K562 (cell line): ENCODE results near the gene FBL. TPM values are rescaled to one million over a fixed set of nuclear protein-coding genes. Genes with fewer than 3 reads are reported as not detected.
A peak's percentile ranks its signal among the peaks of the same experiment; 100 is the strongest.

ENCODE experiments used
- FIP1L1 ChIP-seq: fragments of 200-400 bp; formaldehyde crosslinking; IDR thresholded peaks from 2 replicates; pipeline ENCODE4 v1.6.1; 2018; ENCODE audit warnings: mild to moderate bottlenecking, low read depth, low read length; ENCODE audit not compliant: poor library complexity, severe bottlenecking
- HMBOX1 ChIP-seq: sonication (generic); IDR thresholded peaks from 2 replicates; pipeline ENCODE4 v1.6.1; 2016
- HOMEZ ChIP-seq: fragments of 250-450 bp; sonication (Bioruptor Pico); IDR thresholded peaks from 2 replicates; pipeline ENCODE4 v1.4.0; 2020; ENCODE audit warnings: mild to moderate bottlenecking, moderate library complexity
- MECOM ChIP-seq: fragments of 250-450 bp; sonication (Bioruptor Pico); IDR thresholded peaks from 2 replicates; pipeline ENCODE4 v1.8.0; 2022; ENCODE audit warnings: inconsistent platforms
- MEIS2 ChIP-seq: fragments of 450-650 bp; IDR thresholded peaks from 2 replicates; pipeline ENCODE4 v1.6.1; 2014; ENCODE audit warnings: mild to moderate bottlenecking; ENCODE audit not compliant: partially characterized antibody
- MTF1 ChIP-seq: fragments of 250-450 bp; sonication (Bioruptor Pico); IDR thresholded peaks from 2 replicates; pipeline ENCODE4 v1.9.0; 2021; ENCODE audit warnings: moderate library complexity, mild to moderate bottlenecking, inconsistent platforms, borderline replicate concordance
- NELFE ChIP-seq: IDR thresholded peaks from 2 replicates; pipeline ENCODE4 v1.6.1; 2011; ENCODE audit warnings: mild to moderate bottlenecking; ENCODE audit not compliant: insufficient read depth, insufficient read length
- RBBP5 ChIP-seq: fragments of 200-600 bp; sonication (generic); IDR thresholded peaks from 2 replicates; pipeline ENCODE4 v1.6.1; 2012; ENCODE audit warnings: borderline replicate concordance, mild to moderate bottlenecking, low read length, control low read depth, inconsistent platforms; ENCODE audit not compliant: insufficient read depth, poor library complexity, severe bottlenecking
- RCOR1 ChIP-seq, 2 experiments: IDR thresholded peaks; 2 replicates each; pipeline ENCODE4 v1.6.1; 2012; ENCODE audit warnings: low read depth in 2 of 2, low read length in 2 of 2, borderline replicate concordance in 1 of 2, improper control_type of control experiment in 1 of 2
- SMAD4 ChIP-seq: fragments of 250-450 bp; sonication (Bioruptor Pico); conservative IDR thresholded peaks from 2 replicates; pipeline ENCODE4 v1.8.0; 2021; ENCODE audit warnings: inconsistent platforms, mild to moderate bottlenecking, moderate library complexity
- TBP ChIP-seq: optimal IDR thresholded peaks from 2 replicates; pipeline ENCODE3; 2011; ENCODE audit warnings: low read depth, low read length, improper control_type of control experiment
- TEAD2 ChIP-seq: fragments of 450-650 bp; IDR thresholded peaks from 2 replicates; pipeline ENCODE4 v1.6.1; 2016; ENCODE audit warnings: missing genetic modification characterization, control low read depth, missing compliant biosample characterization
- TOE1 ChIP-seq, 2 experiments: fragments of 450-650 bp in 1 of 2; sonication (generic) in 1 of 2; formaldehyde crosslinking in 1 of 2; IDR thresholded peaks; 2 replicates each; pipeline versions ENCODE4 v1.7.1 to v1.8.0; 2016 to 2022; ENCODE audit warnings: borderline replicate concordance in 2 of 2, mild to moderate bottlenecking in 2 of 2, antibody characterized with exemption in 1 of 2, inconsistent platforms in 1 of 2, low read depth in 1 of 2, missing genetic modification reagents in 1 of 2, moderate library complexity in 1 of 2
- ZFP91 ChIP-seq: sonication (generic); formaldehyde crosslinking; IDR thresholded peaks from 2 replicates; pipeline ENCODE4 v1.8.0; 2022; ENCODE audit warnings: mild to moderate bottlenecking, missing genetic modification reagents
- ZMIZ1 ChIP-seq, 2 experiments: fragments of 150-350 bp in 1 of 2; IDR thresholded peaks; 2 replicates each; pipeline ENCODE4 v1.6.1; 2012 to 2016; ENCODE audit warnings: low read depth in 2 of 2, low read length in 2 of 2, mild to moderate bottlenecking in 1 of 2, moderate library complexity in 1 of 2
- ZNF140 ChIP-seq: fragments of 250-450 bp; sonication (Bioruptor Pico); IDR thresholded peaks from 2 replicates; pipeline ENCODE4 v1.8.0; 2021; ENCODE audit warnings: moderate library complexity, mild to moderate bottlenecking, inconsistent platforms
- polyA plus RNA-seq, 8 experiments: library from polyadenylated mRNA; depleted of rRNA in 4 of 8; stranded (reverse) in 5 of 8; unstranded in 3 of 8; fragments of >200 nt; fragmentation: Nextera tagmentation in 2 of 8; fragmentation: Illumina TruSeq in 1 of 8; extraction: Ambion mirVana in 2 of 8; extraction: Trizol in 1 of 8; gene quantifications; 2 replicates each; pipeline versions ENCODE4 v1.2.1 to v1.2.3, GENCODE V29; 2011 to 2014; ENCODE audit warnings: inconsistent platforms in 1 of 8, missing spikeins in 1 of 8
- total RNA-seq, 7 experiments: library from RNA; depleted of rRNA in 6 of 7; stranded (reverse); fragments of >200 nt in 6 of 7; fragmentation: Illumina TruSeq in 2 of 7; extraction: Trizol in 2 of 7; gene quantifications; 2 replicates each; pipeline versions ENCODE4 v1.2.1 to v1.2.3, GENCODE V29; 2011 to 2021; ENCODE audit warnings: low replicate concordance in 1 of 7

Gene FBL
- total and polyA plus RNA-seq, 9 of the 15 experiments (the other 6 are each of a cell fraction or from before 2014, with no cell fraction given), result 201 to 1,696 (median 696) TPM

GRCh38 chr19:39833464-39834286 lies 12.5 kb downstream of the FBL start, which contains the start of gene DYRK1B (continued):
- no peak for TF ChIP-seq ZMIZ1 (IDR thresholded peaks at IDR 0.05; ENCODE audit: low read depth in 2 of 2, low read length in 2 of 2)
- TF ChIP-seq HMBOX1, result no peak
- peak; percentile 86 for TF ChIP-seq SMAD4 (CRISPR knock-in tag)
- peak; percentile 73 for TF ChIP-seq FIP1L1
- no peak for TF ChIP-seq MECOM (CRISPR knock-in tag)
- peak; percentile 14 for TF ChIP-seq TBP
- no peak for TF ChIP-seq HOMEZ (CRISPR knock-in tag)
- no peak for TF ChIP-seq ZNF140 (CRISPR knock-in tag)
- no peak for TF ChIP-seq NELFE
- TF ChIP-seq MEIS2, result no peak
- TF ChIP-seq RBBP5, result peak; percentile 65
- TF ChIP-seq RCOR1 (IDR thresholded peaks at IDR 0.05; ENCODE audit: borderline replicate concordance in 1 of 2, low read depth in 2 of 2, low read length in 2 of 2), result peak in 1 of 2 experiments; percentile 45; a peak in 1 of 4 replicates
- peak; percentile 98 for TF ChIP-seq TOE1 (IDR thresholded peaks at IDR 0.05; ENCODE audit: borderline replicate concordance)
- no peak for TF ChIP-seq TOE1 (CRISPR knock-in tag; IDR thresholded peaks at IDR 0.05; ENCODE audit: borderline replicate concordance, low read depth)
- no peak for TF ChIP-seq ZFP91
- TF ChIP-seq TEAD2, result no peak
- TF ChIP-seq MTF1 (CRISPR knock-in tag), result no peak
